SU-DHL-6 (cell line): Measurements from ENCODE around the gene TBC1D22A.

Source experiments
- H2AFZ ChIP-seq: fragments of 200-600 bp; sonication (generic); 2 replicates; pipeline ENCODE4 v1.6.1; 2014; ENCODE audit warnings: low read depth, mild to moderate bottlenecking, moderate library complexity, mixed read lengths, antibody characterized with exemption, low read length; ENCODE audit not compliant: severe bottlenecking
- H3F3A ChIP-seq: fragments of 200-600 bp; shearing (Covaris generic); 2 replicates; pipeline ENCODE4 v1.6.0; 2016; ENCODE audit warnings: antibody characterized with exemption, mild to moderate bottlenecking; ENCODE audit not compliant: insufficient read depth
- H3K27ac ChIP-seq: fragments of 200-600 bp; sonication (generic); 2 replicates; pipeline ENCODE4 v1.5.1; 2016; ENCODE audit warnings: low read depth, mild to moderate bottlenecking, low read length, moderate library complexity, mixed read lengths
- H3K27me3 ChIP-seq: fragments of 200-600 bp; sonication (generic), shearing (Covaris generic); 2 replicates; pipeline ENCODE4 v1.6.0; 2014; ENCODE audit warnings: mild to moderate bottlenecking, low read length
- H3K36me3 ChIP-seq: fragments of 200-600 bp; sonication (generic); 2 replicates; pipeline ENCODE4 v1.6.1; 2014; ENCODE audit warnings: mild to moderate bottlenecking, low read length, mixed read lengths
- H3K4me2 ChIP-seq: fragments of 300-600, 200-600 bp; shearing (Covaris generic), sonication (generic); 2 replicates; pipeline ENCODE4 v1.6.0; 2014; ENCODE audit warnings: low read length, low read depth, mild to moderate bottlenecking; ENCODE audit not compliant: poor library complexity, severe bottlenecking
- H3K4me3 ChIP-seq: fragments of 200-600 bp; sonication (generic); 2 replicates; pipeline ENCODE4 v1.5.1; 2014; ENCODE audit warnings: antibody characterized with exemption, low read length, mild to moderate bottlenecking, mixed read lengths; ENCODE audit not compliant: insufficient read depth, poor library complexity, severe bottlenecking
- H3K79me2 ChIP-seq: fragments of 200-600 bp; sonication (generic); 2 replicates; pipeline ENCODE4 v1.6.1; 2014; ENCODE audit warnings: mild to moderate bottlenecking, low read length, moderate library complexity; ENCODE audit not compliant: insufficient read depth
- H3K9ac ChIP-seq: fragments of 200-600 bp; sonication (generic); 2 replicates; pipeline ENCODE4 v1.7.0; 2014; ENCODE audit warnings: mild to moderate bottlenecking, low read length
- H3K9me2 ChIP-seq: fragments of 200-600 bp; sonication (generic); replicated peaks from 2 replicates; pipeline ENCODE4 v1.6.1; 2014; ENCODE audit warnings: low read length; ENCODE audit not compliant: insufficient read depth
- H3K9me3 ChIP-seq: fragments of 200-600 bp; sonication (generic); 2 replicates; pipeline ENCODE4 v1.6.1; 2014; ENCODE audit warnings: low read length, mixed read lengths; ENCODE audit not compliant: insufficient read depth
- H4K20me1 ChIP-seq: fragments of 200-600 bp; sonication (generic); 2 replicates; pipeline ENCODE4 v1.6.1; 2014; ENCODE audit warnings: low read depth, mild to moderate bottlenecking, antibody characterized with exemption, low read length, moderate library complexity, mixed read lengths
- CTCF ChIP-seq: fragments of 200-600 bp; sonication (generic); IDR thresholded peaks from one replicate; pipeline ENCODE4 v1.5.1; 2017; ENCODE audit warnings: antibody characterized with exemption, mild to moderate bottlenecking, low read length, moderate library complexity; ENCODE audit not compliant: insufficient read depth, poor library complexity, severe bottlenecking
- EZH2phosphoT487 ChIP-seq: fragments of 200-600 bp; sonication (generic), shearing (Covaris generic); conservative IDR thresholded peaks from 2 replicates; pipeline ENCODE4 v1.6.1; 2018; ENCODE audit warnings: mild to moderate bottlenecking, antibody characterized with exemption, low read length, moderate library complexity, mixed read lengths

The TBC1D22A gene

GRCh38 chr22:46991666-46992065 is 229.2 kb downstream of the TBC1D22A start:
- Histone ChIP-seq H3K79me2 (no peaks in the 10 kb centered on the region), H3K4me2 (no peak overlapping the region), H3K27me3 (no peaks in the 10 kb centered on the region), H3K9ac (no peak overlapping the region), H3K4me3 (no peak overlapping the region), H4K20me1 (no peaks in the 10 kb centered on the region; the same call in 1 of the 2 replicates), H3K36me3 (no peaks in the 10 kb centered on the region), H3K9me2 (no peaks in the 10 kb centered on the region), H3F3A (no peaks in the 10 kb centered on the region), H3K27ac (no peak overlapping the region), H3K9me3 (no peaks in the 10 kb centered on the region), H2AFZ (no peak overlapping the region)
- no peak for TF ChIP-seq CTCF
- no peak for TF ChIP-seq EZH2phosphoT487

- H3F3A ChIP-seq = no peaks in the 10 kb centered on the region
- H3K9me2 ChIP-seq = no peaks in the 10 kb centered on the region
- no peak overlapping the region for H3K4me2 ChIP-seq
- no peaks in the 10 kb centered on the region for H3K36me3 ChIP-seq
- no peak overlapping the region for H3K9ac ChIP-seq
- TF ChIP-seq EZH2phosphoT487 (no peak), CTCF (no peak)
- no peaks in the 10 kb centered on the region for H3K79me2 ChIP-seq
- no peaks in the 10 kb centered on the region; the same call in 1 of the 2 replicates for H4K20me1 ChIP-seq
- no peak overlapping the region for H3K27ac ChIP-seq
- H2AFZ ChIP-seq = no peak overlapping the region
- no peak overlapping the region for H3K4me3 ChIP-seq
- no peaks in the 10 kb centered on the region for H3K27me3 ChIP-seq
- no peaks in the 10 kb centered on the region for H3K9me3 ChIP-seq
These were observed 229.8 kb downstream of the TBC1D22A start for GRCh38 chr22:46992121-46992731.

- Histone ChIP-seq H3K4me2 (no peak overlapping the region), H3K27me3 (no peaks in the 10 kb centered on the region), H3K79me2 (no peaks in the 10 kb centered on the region), H2AFZ (no peak overlapping the region), H3F3A (no peaks in the 10 kb centered on the region), H3K27ac (no peak overlapping the region), H4K20me1 (no peaks in the 10 kb centered on the region; the same call in 1 of the 2 replicates), H3K36me3 (no peaks in the 10 kb centered on the region), H3K9me3 (no peaks in the 10 kb centered on the region), H3K9ac (no peak overlapping the region), H3K4me3 (no peak overlapping the region), H3K9me2 (no peaks in the 10 kb centered on the region)
- TF ChIP-seq CTCF (no peak), EZH2phosphoT487 (no peak)
These were observed 231.2 kb downstream of the TBC1D22A start for GRCh38 chr22:46993633-46994032.
